HL-60 (cell line): ENCODE measurements around the gene HSP90AA1.

ENCODE experiments used
- GABPA ChIP-seq: IDR thresholded peaks from 2 replicates; pipeline ENCODE4 v1.6.1; 2012; ENCODE audit warnings: low read depth
- POLR2AphosphoS5 ChIP-seq: IDR thresholded peaks from 2 replicates; pipeline ENCODE4 v1.6.1; 2012; ENCODE audit warnings: low read depth
- SPI1 ChIP-seq: IDR thresholded peaks from 2 replicates; pipeline ENCODE4 v1.6.1; 2012; ENCODE audit warnings: low read depth, mild to moderate bottlenecking, borderline replicate concordance
- TF ChIP-seq, protein P1 (sequence below): IDR thresholded peaks from one replicate; pipeline ENCODE4 v1.5.1; 2011; ENCODE audit warnings: low read length, control low read depth, inconsistent platforms; ENCODE audit not compliant: insufficient read depth
- TF ChIP-seq, protein P2 (sequence below): IDR thresholded peaks from 2 replicates; pipeline ENCODE4 v1.6.1; 2012; ENCODE audit warnings: low read depth; ENCODE audit not compliant: insufficient replicate concordance

DNA sequence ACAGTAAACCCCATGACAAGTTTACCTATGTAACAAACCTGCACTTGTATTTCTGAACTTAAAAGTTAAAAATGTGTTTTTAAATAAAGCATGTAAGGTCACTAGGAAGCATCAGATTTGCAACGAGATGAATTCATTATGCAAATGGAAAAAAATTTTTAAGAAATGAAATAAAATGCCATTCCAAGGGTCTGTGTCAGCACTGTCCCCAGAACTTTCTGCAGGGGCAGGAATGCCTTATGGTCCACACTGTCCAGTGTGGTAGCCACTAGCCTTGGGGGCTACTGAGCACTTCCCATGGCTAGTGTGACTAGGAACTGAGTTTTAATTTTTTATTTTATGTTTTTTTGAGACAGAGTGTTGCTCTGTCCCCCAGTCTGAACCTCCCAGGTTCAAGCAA, 49.2 kb downstream of the HSP90AA1 start:
- TF ChIP-seq, protein P1, sequence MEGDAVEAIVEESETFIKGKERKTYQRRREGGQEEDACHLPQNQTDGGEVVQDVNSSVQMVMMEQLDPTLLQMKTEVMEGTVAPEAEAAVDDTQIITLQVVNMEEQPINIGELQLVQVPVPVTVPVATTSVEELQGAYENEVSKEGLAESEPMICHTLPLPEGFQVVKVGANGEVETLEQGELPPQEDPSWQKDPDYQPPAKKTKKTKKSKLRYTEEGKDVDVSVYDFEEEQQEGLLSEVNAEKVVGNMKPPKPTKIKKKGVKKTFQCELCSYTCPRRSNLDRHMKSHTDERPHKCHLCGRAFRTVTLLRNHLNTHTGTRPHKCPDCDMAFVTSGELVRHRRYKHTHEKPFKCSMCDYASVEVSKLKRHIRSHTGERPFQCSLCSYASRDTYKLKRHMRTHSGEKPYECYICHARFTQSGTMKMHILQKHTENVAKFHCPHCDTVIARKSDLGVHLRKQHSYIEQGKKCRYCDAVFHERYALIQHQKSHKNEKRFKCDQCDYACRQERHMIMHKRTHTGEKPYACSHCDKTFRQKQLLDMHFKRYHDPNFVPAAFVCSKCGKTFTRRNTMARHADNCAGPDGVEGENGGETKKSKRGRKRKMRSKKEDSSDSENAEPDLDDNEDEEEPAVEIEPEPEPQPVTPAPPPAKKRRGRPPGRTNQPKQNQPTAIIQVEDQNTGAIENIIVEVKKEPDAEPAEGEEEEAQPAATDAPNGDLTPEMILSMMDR: no peak
- TF ChIP-seq POLR2AphosphoS5: no peak
- TF ChIP-seq, protein P2, sequence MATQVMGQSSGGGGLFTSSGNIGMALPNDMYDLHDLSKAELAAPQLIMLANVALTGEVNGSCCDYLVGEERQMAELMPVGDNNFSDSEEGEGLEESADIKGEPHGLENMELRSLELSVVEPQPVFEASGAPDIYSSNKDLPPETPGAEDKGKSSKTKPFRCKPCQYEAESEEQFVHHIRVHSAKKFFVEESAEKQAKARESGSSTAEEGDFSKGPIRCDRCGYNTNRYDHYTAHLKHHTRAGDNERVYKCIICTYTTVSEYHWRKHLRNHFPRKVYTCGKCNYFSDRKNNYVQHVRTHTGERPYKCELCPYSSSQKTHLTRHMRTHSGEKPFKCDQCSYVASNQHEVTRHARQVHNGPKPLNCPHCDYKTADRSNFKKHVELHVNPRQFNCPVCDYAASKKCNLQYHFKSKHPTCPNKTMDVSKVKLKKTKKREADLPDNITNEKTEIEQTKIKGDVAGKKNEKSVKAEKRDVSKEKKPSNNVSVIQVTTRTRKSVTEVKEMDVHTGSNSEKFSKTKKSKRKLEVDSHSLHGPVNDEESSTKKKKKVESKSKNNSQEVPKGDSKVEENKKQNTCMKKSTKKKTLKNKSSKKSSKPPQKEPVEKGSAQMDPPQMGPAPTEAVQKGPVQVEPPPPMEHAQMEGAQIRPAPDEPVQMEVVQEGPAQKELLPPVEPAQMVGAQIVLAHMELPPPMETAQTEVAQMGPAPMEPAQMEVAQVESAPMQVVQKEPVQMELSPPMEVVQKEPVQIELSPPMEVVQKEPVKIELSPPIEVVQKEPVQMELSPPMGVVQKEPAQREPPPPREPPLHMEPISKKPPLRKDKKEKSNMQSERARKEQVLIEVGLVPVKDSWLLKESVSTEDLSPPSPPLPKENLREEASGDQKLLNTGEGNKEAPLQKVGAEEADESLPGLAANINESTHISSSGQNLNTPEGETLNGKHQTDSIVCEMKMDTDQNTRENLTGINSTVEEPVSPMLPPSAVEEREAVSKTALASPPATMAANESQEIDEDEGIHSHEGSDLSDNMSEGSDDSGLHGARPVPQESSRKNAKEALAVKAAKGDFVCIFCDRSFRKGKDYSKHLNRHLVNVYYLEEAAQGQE: no peak
- TF ChIP-seq SPI1: no peak
- TF ChIP-seq GABPA: no peak
